Omental fat pad (tissue), 4 donors: ENCODE data around the gene RAB5IF. TPM values are rescaled to one million over a fixed set of nuclear protein-coding genes. Genes with fewer than 3 reads are reported as not detected.

Source experiments
- ATAC-seq: fragments of 150-250 bp; one replicate; pipeline ENCODE4 v1.9.1; 2016; ENCODE audit warnings: mild to moderate bottlenecking, moderate library complexity; ENCODE audit not compliant: low FRiP score
- DNase-seq: peaks from one replicate; pipeline ENCODE4 v3.0.0-alpha.2; 2019; ENCODE audit warnings: low spot score
- small RNA-seq: library from RNA; depleted of rRNA; stranded (forward); fragments of <200 nt; gene quantifications from one replicate; pipeline ENCODE3, GENCODE V24; 2016
- total RNA-seq, 4 donors: library from RNA; depleted of rRNA; stranded (reverse); fragments of >200 nt; gene quantifications; one replicate each; pipeline ENCODE4 v1.1.0, GENCODE V29; 2016
- TF ChIP-seq, protein P1 (sequence below), 3 donors: fragments of 450-650 bp; IDR thresholded peaks; one replicate each; pipeline ENCODE4 v1.5.1; 2016 to 2017; ENCODE audit warnings: antibody characterized with exemption in 3 of 3, mild to moderate bottlenecking in 3 of 3, moderate library complexity in 2 of 3

The RAB5IF gene
- total RNA-seq, 4 donors from 2014 or later = 66.8 to 117 (median 89.1) TPM

DNA sequence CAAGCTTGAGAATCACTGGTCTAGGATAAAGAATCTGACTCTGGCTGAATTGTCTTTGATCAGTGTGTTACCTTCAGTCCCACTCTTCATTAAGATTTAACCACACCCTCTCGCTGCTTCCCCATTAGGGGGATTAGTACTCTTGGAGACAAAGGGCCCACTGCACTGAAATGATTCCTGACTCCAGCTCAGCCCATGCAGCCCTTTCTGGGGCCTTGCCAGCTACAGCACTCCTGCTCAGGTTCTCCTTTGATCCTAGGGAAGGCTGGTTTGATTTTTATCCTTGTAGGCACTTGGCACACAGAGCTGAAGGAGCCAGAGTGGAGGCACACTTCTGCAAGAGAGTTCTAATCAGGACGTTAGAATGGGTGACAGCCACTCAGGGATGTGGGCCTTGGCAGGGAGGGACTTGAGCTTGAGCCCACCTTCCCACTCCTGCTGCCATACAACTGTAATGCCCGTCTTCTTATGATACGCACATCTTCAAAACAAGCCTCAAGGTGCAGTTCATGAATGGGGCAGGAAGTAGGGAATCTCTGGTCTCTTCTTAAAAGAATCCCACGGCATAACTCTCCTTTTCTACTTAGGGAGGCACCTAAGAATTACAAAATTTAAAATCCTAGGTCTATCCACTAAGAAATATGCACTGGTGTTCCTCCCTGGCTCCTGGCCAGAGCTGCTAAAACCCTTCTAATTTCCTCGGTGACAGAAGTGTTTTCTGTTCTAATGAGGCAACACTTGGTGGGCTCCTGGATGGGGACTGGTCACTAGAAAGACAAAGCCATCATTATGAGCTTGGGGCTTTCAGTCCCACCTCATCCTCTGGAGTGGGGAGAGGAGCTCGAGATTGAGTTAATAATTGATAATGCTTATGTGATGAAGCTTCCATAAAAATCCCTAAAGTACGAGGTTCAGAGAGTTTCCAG lies 41.9 kb downstream of the RAB5IF start:
- ATAC-seq = no peak
- TF ChIP-seq, protein P1, sequence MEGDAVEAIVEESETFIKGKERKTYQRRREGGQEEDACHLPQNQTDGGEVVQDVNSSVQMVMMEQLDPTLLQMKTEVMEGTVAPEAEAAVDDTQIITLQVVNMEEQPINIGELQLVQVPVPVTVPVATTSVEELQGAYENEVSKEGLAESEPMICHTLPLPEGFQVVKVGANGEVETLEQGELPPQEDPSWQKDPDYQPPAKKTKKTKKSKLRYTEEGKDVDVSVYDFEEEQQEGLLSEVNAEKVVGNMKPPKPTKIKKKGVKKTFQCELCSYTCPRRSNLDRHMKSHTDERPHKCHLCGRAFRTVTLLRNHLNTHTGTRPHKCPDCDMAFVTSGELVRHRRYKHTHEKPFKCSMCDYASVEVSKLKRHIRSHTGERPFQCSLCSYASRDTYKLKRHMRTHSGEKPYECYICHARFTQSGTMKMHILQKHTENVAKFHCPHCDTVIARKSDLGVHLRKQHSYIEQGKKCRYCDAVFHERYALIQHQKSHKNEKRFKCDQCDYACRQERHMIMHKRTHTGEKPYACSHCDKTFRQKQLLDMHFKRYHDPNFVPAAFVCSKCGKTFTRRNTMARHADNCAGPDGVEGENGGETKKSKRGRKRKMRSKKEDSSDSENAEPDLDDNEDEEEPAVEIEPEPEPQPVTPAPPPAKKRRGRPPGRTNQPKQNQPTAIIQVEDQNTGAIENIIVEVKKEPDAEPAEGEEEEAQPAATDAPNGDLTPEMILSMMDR (IDR thresholded peaks at IDR 0.05) = no peak
- DNase-seq = no peak

DNA sequence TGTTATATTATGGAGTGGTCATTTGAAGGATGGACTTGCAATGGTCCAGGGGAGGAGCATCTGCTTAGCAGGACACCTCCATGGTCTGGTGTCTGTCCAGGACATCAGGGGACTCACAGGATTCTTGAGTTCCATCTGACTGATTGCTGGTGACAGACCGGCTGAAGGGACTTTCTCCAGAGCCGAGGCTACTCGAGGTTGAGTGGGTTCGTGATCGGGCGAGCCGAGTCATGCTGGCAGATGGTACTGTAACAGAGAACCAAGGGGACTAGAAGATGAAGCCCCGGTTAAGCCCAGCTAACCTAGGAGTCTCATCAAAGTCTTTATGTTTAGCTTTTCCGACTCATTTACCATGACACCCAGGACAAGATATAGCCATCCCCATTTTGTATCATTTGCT lies 47.9 kb downstream of the RAB5IF start:
- no peak for DNase-seq
- TF ChIP-seq, protein P1 (IDR thresholded peaks at IDR 0.05) = no peak
- no peak for ATAC-seq

DNA sequence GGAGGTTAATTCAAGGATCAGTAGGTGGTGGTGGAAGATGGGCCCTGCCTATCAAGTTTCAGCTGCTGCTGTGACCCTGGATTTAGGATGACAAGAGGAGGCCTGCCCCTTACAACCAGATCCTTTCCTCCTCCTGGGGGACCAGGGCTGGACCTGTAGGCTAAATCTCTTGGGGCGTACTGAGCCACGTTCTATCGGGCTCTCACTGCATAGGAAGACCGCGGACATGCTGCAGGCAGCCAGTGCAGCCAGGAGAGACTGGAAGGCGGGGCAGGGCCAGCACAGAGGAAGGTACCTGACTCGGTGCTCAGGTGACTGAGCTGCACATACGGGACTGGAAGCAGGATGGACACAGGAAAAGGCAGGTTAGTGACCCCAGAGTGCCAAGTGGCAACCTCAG lies 48.9 kb downstream of the RAB5IF start:
- TF ChIP-seq, protein P1 (IDR thresholded peaks at IDR 0.05) = no peak
- no peak for DNase-seq
- no peak for ATAC-seq

DNA sequence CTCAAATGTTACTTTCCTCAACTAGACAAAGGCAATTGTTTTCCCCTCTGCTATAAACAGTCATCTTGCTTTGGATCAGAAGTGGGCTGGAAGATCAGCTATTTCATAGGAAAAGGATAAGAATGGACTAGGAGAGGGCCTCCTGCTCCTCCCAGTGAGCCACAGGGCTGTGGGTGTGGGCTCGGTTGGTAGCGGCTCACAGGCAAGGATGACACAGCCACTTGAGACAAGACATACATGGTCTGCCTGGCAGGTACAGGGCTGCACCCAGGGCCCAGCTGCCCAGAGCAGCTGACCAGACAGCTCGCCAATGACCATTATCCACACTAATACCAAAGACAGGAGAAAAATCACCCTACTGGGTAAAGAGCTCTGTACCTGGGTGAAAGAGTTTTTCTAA lies 49.4 kb downstream of the RAB5IF start:
- DNase-seq (no peak), ATAC-seq (no peak)
- TF ChIP-seq, protein P1 (IDR thresholded peaks at IDR 0.05) = no peak

DNA sequence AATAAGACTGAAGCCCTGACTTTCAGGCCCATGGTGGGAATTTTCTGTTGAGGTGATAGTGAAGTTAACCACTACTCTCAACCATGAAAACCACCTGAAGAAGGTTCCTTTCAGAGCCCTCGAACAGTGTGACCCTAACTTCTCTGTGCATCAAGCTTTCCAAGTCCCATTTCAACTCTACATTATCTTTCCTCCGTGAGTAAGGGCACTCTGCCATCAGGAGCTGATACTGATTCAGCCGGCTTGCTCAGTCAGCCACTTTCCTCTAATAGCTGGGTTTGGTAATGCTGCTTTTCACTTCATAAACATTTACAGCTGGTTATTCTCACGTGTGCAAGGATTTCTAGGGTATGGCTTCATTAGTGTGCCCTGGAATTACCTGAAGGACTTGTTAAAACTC lies 51.2 kb downstream of the RAB5IF start:
- TF ChIP-seq, protein P1 (IDR thresholded peaks at IDR 0.05) = no peak
- DNase-seq (no peak), ATAC-seq (no peak)

DNA sequence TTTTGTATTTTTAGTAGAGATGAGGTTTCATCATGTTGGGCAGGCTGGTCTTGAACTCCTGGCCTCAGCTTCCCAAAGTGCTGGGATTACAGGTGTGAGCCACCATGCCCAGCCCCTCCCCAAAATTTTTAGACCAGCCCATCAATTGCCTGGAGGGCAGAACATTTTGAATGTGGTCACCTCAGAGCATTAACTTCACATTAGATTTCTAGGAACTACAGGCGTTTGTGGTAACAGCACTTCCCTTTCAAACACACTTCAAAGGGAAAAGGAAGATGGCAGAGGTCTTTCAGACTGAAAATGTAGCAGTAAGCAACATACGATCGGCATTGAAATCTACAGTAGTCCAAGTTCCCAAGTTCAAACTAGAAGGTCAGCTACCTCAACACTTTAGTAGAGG lies 52.7 kb downstream of the RAB5IF start:
- ATAC-seq = no peak
- TF ChIP-seq, protein P1 (IDR thresholded peaks at IDR 0.05) = no peak
- no peak for DNase-seq

Small RNA genes lying within 50 kb of the gene (small RNA-seq; reads per million reads assigned to genes)
- gene RF00017 = not detected

Other genes starting within 250 kb of the RAB5IF start
- 100 to 1,000 TPM in 2 of 4 donors, 10 to 100 TPM in 2; 57.0 to 145 (median 102) TPM for gene MYL9, start 64.3 kb upstream of the RAB5IF start, total RNA-seq
- 10 to 100 TPM; 11.0 to 15.1 (median 12.1) TPM for gene TGIF2, start 32.2 kb upstream of the RAB5IF start, total RNA-seq
- 1 to 10 TPM; 1.1 to 3.2 (median 1.6) TPM for gene SLA2, start 40.4 kb downstream of the RAB5IF start, total RNA-seq
- gene NDRG3, start 140.3 kb downstream of the RAB5IF start, total RNA-seq = 10 to 100 TPM in 3 of 4 donors, 1 to 10 TPM in 1; 9.5 to 16.4 (median 14.3) TPM
- 10 to 100 TPM in 1 of 4 donors, 1 to 10 TPM in 3; 4.5 to 13.9 (median 5.0) TPM for gene DSN1, start 168.0 kb downstream of the RAB5IF start, total RNA-seq